Testis (tissue), 2 donors: ENCODE measurements around the gene UBAP2.

Experiments
- CTCF ChIP-seq, 3 experiments: fragments of 450-650 bp in 2 of 3; fragments of 200-600 bp in 1 of 3; sonication (generic) in 1 of 3; IDR thresholded peaks; one replicate each; pipeline ENCODE4 v1.5.1; 2016 to 2019; ENCODE audit warnings: antibody characterized with exemption in 3 of 3, mild to moderate bottlenecking in 2 of 3, moderate library complexity in 1 of 3
- POLR2A ChIP-seq: fragments of 450-650 bp; IDR thresholded peaks from one replicate; pipeline ENCODE4 v1.6.1; 2017; ENCODE audit warnings: antibody characterized with exemption, mild to moderate bottlenecking, moderate library complexity

- TF ChIP-seq CTCF (IDR thresholded peaks at IDR 0.05) (peak in 2 of 3 experiments; percentile 40 to 56), POLR2A (no peak)
Measured at GRCh38 chr9:33921967-33922895, 126.5 kb downstream of the UBAP2 start.
